NCI-H1930 (cell line): ENCODE data around the gene TMEM41A.
A peak's percentile ranks its signal among the peaks of the same experiment; 100 is the strongest.
"Not testable (repeated sequence)": the region's sequence is repeated elsewhere in the genome, so short reads cannot be mapped to it uniquely, and the experiment has no call there.

Experiments used
- DNase-seq, 2 experiments: peaks; one replicate each; lab custom pipeline; 2025; lab: John Stamatoyannopoulos, UW

The TMEM41A gene

DNA sequence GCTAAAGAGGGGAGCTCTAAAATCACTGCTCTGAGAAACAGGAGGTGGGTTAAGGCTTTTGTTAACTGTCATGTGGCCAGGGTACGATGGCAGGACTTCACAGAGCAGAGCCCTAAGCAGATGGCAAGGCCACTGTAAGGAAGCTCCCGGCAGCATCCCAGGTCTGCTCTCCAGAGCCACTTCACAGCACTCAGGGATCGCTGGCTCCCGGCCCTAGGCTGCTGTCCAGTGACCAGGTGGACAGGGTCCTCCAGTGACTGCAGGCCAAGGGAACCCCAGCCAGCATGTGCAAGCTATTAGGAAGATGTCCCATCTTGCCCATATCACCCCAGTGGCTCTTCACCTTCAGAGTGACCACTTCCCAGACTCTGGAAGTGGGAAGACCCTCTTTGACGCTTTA, 10.4 kb downstream of the TMEM41A start:
- no peak for DNase-seq

DNA sequence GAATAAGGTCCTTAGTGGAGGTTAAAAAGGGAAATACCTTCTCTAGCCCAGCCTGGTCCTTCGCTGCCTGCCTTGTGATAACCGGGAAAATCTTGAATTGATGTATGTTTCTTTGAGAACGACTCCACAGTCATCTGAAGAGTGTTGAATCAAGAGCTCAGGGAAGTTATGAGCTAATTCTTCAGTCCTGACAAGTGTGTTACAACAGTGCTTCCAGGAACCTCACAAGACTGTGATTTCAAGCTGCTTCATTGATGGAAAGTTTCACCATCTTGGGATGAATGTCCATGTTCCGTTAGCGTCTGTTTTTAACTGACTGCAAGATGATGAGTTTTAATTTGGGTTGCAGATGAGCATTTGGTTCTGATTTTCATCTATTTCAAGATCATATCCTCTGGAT, 12.4 kb downstream of the TMEM41A start:
- DNase-seq: no peak

DNA sequence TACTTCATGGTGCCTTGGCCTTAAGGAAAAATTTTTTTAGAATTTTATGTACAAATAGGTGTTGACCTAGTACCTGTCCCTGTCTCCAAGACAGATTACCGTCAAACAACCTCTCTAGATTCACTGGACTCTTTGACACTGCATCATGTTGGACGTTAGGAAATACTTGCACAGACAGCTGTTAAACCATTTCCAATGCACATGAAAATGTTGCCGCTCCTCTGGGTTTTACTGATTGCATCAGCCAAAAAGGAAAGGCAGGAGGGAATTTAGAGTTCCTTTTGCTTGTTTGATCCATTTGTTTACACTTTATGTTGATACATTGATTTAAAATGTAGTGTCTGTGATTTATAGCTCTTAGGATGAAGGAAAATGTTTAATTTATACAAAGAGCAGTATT, 14.5 kb downstream of the TMEM41A start:
- DNase-seq: peak in 1 of 2 experiments; percentile 18

DNA sequence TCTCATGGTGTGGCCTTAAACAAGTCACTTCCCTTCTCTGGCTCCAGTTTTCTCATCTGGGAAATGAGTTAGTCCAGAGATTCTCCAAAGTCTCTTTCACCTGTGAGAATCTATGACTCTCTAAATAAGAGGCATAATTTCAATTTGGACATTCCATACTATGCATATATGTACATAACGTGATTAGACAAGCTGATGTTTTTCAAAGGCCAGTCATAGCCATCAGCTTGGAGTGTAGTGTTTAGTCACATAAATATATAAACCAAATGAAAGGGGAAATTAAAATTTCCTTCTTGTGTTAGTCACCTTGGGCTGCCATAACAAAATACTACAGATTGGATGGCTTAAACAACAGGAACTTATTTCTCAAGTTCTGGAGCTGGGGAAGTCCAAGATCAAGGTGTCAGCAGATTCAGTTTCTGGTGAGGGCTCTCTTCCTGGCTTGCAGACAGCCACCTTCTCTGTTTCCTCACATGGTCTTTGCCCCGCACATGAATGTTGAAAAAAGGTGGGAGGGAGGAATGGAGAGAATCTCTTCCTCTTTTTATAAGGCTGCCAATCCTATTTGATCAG, 19.4 kb downstream of the TMEM41A start:
- DNase-seq: no peak

DNA sequence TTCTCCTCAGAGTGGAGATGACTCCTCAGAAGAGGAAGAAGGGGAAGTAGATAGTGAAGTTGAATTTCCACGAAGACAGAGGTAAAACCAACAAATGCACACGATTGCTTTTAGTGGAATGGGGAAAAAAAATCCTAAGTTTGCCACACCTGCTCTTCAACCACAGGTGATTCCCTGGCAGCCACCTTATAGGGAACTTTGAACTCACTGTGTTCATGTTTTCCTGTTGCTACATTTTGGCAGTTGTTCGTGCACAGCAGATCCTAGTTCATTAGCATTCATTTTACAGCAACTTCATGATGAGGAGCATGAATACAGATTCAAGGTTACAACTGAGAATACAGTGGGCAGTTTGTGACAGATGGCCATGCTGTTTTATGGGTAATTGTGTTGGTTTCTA, 21.5 kb downstream of the TMEM41A start:
- no peak for DNase-seq

DNA sequence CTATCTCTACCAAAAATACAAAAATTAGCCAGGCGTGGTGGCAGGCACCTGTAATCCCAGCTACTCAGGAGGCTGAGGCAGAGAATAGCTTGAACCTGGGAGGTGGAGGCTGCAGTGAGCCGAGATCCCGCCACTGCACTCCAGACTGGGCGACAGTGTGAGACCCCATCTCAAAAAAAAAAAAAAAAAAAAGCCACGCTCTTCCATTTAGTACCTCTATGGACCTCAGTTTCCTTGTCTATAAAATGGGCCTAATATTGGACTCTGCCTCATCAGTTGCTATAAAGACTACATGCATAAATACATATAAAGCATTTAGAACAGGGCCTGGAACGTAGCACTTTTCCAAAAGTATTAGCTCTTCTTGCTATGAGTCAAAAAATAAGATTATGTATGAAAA, 23.9 kb downstream of the TMEM41A start:
- DNase-seq: not testable (repeated sequence)

DNA sequence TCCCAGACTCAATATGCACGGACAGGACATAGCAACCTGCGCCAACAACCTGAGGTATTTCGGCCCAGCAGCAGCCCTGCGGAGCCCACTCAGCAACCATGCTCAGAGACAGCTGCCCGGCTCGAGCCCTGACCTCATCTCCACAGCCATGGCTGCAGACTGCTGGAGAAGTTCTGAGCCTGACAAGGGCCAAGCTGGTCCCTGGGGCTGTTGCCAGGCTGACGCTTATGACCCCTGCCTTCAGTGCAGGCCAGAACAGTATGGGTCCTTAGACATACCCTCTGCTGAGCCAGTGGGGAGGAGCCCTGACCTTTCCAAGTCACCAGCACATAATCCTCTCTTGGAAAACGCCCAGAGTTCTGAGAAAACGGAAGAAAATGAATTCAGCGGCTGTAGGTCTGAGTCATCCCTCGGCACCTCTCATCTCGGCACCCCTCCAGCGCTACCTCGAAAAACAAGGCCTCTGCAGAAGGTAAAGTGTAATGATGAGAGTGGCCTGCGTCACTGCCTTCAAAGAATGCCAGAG, 25.5 kb downstream of the TMEM41A start:
- no peak for DNase-seq

DNA sequence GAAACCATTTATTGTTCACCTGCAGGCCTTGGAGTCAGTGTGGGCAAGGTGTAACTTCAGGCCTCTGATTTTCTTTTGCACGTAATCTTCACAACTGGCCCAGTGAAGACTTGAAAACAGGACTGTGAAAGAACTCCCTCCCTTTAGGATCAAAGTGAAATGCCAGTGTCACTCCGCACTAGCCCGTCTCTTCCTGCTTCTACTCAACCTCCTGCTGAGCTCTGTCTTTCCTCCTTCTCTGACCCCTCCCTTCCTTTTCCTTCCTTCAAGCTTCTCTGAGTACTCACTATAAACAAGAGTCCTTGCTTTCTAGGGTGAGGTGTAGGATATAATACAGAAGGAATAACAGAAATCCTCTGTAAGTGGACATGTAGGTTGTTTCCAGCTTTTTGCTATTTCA, 28.5 kb downstream of the TMEM41A start:
- DNase-seq: no peak

DNA sequence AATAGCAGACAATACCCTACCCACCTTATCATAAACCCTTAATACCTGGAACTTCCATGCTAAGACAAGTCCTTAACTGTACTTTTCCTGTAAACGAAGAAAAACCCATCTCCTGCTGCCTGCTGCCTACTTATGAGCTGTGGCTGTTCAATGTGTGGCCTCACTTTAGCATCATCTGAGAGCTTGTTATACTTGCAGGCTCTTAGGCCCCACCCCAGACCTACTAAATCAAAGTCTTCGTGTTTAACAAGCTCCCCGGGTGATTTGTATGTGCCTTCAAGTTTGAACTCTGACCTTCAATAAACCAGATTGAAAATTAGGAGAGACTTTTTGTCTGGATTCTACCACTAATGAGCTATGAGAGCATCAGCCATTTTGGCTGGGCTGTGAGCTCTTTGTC, 29.3 kb downstream of the TMEM41A start:
- no peak for DNase-seq

DNA sequence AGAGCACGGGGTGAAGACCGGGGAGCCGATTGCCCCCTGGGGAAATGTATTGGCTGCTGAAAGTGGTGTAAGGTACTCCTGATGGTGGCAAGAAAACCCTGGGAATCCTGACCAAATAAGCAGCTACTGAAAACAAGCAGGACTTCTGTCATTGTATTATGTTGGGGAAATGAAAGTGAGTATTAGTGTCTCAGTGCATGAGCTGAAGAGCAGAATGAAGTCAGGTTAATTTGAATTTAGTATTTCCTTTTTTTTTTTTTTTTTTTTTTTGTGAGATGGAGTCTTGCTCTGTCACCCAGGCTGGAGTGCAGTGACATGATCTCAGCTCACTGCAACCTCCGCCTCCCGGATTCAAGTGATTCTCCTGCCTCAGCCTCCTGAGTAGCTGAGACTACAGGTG, 32.7 kb downstream of the TMEM41A start:
- DNase-seq: not testable (repeated sequence)

DNA sequence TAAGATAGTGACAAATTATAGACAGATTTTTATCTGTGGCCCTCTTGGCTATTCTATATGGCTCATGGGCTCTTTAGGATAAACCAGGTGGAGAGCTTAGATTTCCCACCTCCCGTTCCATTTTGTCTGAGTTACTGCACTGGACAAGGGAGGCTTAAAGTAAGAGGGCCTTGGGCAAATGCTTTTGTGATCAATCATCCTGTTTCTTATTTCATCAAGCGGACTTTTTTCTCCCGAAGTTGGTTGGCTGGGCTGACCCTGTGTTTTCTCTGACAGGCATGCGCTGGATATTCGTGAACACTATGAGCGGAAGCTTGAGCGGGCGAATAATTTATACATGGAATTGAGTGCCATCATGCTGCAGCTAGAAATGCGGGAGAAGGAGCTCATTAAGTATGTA, 33.4 kb downstream of the TMEM41A start:
- no peak for DNase-seq

DNA sequence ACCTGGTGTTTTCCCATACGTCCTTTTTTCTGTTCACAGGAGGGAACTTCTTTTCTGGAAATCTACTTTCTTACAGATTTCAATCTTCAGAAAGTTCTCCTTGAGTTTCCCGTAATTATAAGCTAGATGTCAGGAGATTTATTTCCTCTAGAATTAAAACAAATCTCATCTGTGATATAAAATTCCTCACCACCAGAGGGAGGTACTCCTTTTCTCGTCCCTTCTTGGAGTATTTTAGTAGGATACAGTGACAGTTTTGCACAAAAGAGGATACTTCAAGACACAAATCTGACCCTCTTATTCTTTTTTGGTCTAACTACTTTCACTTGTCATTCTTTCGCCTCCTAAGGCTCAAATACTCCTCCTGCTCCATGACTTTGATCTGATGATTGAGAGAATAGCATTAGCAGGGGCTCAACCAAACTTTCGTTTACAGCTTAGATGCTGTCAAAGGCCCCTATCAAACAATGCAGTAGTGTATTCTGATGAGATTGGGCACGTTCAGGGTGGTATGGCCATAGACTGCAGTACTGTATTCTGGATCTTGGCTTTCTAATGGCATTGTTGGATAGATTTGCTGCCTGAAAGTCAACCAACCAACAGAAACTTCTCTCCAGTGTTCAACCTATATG, 38.0 kb downstream of the TMEM41A start:
- no peak for DNase-seq

DNA sequence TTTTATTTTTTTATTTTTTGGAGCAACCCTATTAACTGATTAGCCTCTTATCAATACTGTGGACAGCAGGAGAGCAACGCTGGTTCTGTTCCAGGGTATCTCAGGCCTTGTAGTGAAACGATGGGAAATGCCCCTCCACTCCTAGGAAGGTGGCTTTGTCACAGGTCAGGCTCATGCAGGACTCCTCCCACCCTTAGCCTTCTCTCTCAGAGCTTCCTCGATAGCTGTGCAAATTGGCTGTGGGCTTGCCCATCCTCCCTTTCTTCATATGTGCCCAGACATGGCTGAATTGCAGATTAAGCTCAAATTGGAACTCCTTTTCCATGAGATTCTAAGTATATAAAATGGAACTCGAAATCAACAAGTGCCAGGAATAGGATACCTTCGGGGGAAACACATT, 38.5 kb downstream of the TMEM41A start:
- no peak for DNase-seq

DNA sequence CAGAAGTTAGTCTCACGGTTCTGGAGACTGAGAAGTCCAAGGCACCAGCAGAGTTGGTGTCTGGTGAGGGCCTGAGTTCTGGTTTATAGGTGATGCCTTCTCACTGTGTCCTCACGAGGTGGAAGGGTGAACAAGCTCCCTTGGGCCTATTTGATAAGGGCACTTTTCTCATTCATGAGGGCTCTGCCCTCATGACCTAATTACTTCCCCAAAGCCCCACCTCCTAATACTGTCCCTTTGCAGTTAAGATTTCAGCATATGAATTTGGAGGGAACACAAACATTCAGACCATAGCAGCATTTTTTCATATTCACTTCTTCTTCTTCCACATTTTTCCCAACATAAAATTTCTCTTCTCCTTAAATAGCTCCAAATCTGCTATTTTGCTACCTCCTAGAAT, 41.5 kb downstream of the TMEM41A start:
- DNase-seq: no peak

DNA sequence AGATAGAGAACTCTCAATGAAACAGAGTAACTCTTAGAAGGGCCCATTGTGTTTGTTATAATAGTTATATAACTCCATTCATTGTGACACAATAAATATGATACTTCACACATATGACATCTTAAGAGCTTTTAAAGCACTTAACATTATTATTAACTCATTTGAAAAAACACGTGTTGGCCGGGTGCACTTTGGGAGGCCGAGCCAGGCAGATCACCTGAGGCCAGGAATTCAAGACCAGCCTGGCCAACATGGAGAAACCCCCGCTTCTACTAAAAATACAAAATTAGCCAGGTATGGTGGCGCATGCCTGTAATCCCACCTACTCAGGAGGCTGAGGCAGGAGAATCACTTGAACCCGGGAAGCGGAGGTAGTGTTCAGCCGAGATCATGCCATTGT, 47.4 kb downstream of the TMEM41A start:
- DNase-seq: not testable (repeated sequence)

DNA sequence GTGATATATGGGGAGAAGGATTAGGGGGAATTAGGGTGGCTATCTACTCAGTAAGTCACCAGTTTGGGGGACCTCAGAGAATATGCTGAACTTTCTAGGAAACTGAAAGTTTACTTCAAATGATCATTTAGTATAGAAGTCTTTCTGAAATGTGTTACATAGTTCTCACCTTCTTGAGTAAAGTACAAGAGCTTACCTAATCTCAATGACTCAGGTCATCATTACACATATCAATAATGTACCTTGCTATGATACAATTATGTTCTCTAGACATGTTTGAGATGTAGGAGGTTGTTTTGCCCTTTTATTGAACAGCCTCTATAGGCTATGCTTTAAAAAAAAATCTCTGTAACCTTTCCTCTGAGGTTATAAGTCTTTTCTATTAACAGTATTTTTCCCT, 50.7 kb downstream of the TMEM41A start:
- no peak for DNase-seq

DNA sequence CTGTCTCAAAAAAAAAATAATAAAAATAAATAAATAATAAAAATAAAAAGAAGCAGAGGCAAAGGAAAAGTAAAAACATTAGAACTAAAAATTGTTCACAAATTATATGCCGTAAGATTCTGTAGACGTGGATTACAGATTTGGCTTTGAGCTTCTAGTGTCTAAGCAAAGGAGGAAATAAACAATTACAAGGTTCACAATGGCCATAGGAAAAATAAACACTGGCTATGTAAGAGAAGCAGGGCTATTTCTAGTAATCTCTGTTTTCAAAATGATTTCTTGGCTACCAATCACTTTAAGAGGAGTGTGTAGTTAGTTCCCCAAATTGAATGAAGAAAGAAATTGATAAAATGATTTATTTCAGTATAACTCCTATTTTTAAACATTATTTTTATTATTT, 54.5 kb downstream of the TMEM41A start:
- no peak for DNase-seq

DNA sequence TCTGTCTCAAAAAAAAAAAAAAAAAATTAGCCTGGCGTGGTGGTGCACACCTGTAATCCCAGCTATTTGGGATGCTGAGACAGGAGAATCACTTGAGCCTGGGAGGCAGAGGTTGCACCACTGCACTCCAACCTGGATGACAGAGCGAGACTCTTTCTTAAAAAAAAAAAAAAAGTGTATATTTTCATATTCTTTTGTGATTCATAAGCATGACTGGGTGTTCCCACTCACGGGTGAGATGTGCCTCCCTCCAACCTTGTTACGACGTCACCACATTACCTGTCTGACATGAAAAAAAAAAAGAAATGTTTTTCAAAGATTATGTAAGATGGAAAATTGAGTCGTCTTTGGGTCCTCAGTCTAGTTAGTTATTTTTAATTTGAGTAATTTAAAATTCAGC, 56.8 kb downstream of the TMEM41A start:
- no peak for DNase-seq

DNA sequence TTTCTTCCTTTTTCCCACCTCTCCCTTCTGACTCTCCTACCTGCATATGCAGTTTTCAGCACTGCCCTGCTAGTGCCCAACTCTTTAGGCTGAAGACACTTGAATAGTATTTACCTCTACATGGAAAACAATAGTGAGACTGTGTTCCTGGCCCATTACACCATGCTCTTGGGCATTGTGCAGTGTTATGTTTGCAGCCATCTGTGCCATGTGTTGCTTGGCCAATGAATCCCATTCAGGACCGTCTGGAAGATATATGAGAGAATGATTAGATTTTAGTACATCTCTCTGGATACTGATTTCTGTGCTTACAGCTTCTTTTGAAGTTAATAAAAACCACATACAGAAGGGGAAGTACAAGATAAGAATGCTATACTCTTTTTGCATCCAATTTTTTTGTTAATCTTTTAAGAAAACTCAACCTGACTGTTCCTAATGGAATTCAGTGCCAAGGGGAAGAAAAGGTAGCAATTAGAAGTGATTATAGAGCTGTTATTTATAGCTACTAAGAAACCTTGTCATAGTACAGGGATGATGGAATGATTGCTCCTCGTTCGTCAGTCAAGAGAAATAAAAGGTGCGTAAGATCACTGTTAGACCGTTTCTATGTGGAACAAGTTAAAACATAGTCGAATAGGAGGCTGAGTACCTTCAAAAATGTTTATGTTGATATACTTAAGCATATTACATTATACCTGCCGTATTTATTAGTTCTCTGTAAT, 58.9 kb downstream of the TMEM41A start:
- no peak for DNase-seq
